Right atrium auricular region (tissue), 2 donors: ENCODE measurements around the gene ZHX3. TPM values are rescaled to one million over a fixed set of nuclear protein-coding genes. Genes with fewer than 3 reads are reported as not detected.
"Not testable (repeated sequence)": the region's sequence is repeated elsewhere in the genome, so short reads cannot be mapped to it uniquely, and the experiment has no call there.

Experiments
- DNase-seq: peaks from one replicate; pipeline ENCODE4 v3.0.0-alpha.2; 2019; ENCODE audit warnings: low spot score
- H3K27ac ChIP-seq, 2 donors: fragments of 200-600 bp; sonication (generic); 1 replicate in 1 of 2; 2 replicates in 1 of 2; pipeline ENCODE4 v1.5.1; 2016 to 2019
- H3K27me3 ChIP-seq, 2 donors: fragments of 200-600 bp; sonication (generic); one replicate each; pipeline versions ENCODE4 v1.5.1 to v1.6.0; 2017 to 2019
- H3K36me3 ChIP-seq: fragments of 200-600 bp; sonication (generic); one replicate; pipeline ENCODE4 v1.5.1; 2016
- H3K4me1 ChIP-seq, 2 donors: fragments of 200-600 bp; sonication (generic); one replicate each; pipeline versions ENCODE4 v1.5.1 to v1.6.0; 2017 to 2019
- H3K4me3 ChIP-seq, 2 donors: fragments of 200-600 bp; sonication (generic); 1 replicate in 1 of 2; 2 replicates in 1 of 2; pipeline ENCODE4 v1.5.1; 2017 to 2019; ENCODE audit warnings: mild to moderate bottlenecking in 1 of 2, moderate library complexity in 1 of 2
- H3K9me3 ChIP-seq, 2 donors: fragments of 200-600 bp; sonication (generic); one replicate each; pipeline ENCODE4 v1.5.1; 2019
- microRNA-seq, 2 donors: library from miRNA; unstranded; fragments of <30 nt; microRNA quantifications; one replicate each; pipeline ENCODE4, GENCODE V29; 2016 to 2017; ENCODE audit warnings: borderline number of aligned reads in 2 of 2, borderline replicate concordance in 1 of 2
- total RNA-seq, 2 donors: library from RNA; depleted of rRNA; stranded (reverse); fragments of >200 nt; gene quantifications; one replicate each; pipeline ENCODE4 v1.1.0, GENCODE V29; 2016
- TF ChIP-seq, protein P1 (sequence below), 2 donors: fragments of 200-600 bp; sonication (generic); IDR thresholded peaks; one replicate each; pipeline ENCODE4 v1.5.1; 2019; ENCODE audit warnings: antibody characterized with exemption in 2 of 2

Gene ZHX3
- total RNA-seq, 2 donors from 2014 or later, result 23.8 to 25.7 TPM

DNA sequence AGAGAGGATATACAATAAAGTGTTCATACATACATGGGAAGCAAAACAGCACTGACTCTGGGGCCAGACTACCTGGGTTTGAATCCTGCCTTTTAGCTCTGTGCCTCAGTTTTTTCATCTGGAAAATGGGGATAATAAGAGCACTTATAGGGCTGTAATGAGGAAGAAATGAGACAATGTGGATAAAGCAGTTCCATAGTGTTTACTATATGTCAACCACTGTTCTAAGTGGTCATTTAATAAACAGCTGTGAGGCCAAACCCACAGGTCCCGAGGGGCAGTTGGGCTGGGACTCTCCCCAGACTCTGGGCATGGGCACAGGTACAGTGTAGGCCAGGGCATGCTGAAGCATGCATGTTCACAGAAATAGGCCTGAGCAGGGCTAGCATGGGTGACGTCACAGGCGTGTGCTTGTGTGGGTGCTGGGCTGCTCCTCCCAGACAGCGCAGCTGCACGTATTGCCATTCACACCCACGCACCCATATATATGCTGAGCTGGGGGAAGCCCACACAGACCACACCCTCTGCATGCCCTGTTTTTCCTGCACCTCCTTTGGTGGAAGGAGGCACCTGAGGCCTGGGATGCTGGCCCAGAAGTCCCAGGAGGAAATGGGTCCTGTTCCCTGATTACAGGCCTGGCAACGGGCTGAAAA is 183.7 kb downstream of the ZHX3 start:
- DNase-seq, result no peak
- Histone ChIP-seq H3K4me1 (peaks cover 0 to 21% of the 10 kb centered on the region in 2 donors), H3K27me3 (no peaks in the 10 kb centered on the region), H3K36me3 (no peaks in the 10 kb centered on the region), H3K4me3 (no peak overlapping the region), H3K9me3 (no peaks in the 10 kb centered on the region), H3K27ac (no peak overlapping the region)
- TF ChIP-seq, protein P1, sequence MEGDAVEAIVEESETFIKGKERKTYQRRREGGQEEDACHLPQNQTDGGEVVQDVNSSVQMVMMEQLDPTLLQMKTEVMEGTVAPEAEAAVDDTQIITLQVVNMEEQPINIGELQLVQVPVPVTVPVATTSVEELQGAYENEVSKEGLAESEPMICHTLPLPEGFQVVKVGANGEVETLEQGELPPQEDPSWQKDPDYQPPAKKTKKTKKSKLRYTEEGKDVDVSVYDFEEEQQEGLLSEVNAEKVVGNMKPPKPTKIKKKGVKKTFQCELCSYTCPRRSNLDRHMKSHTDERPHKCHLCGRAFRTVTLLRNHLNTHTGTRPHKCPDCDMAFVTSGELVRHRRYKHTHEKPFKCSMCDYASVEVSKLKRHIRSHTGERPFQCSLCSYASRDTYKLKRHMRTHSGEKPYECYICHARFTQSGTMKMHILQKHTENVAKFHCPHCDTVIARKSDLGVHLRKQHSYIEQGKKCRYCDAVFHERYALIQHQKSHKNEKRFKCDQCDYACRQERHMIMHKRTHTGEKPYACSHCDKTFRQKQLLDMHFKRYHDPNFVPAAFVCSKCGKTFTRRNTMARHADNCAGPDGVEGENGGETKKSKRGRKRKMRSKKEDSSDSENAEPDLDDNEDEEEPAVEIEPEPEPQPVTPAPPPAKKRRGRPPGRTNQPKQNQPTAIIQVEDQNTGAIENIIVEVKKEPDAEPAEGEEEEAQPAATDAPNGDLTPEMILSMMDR (IDR thresholded peaks at IDR 0.05), result no peak

DNA sequence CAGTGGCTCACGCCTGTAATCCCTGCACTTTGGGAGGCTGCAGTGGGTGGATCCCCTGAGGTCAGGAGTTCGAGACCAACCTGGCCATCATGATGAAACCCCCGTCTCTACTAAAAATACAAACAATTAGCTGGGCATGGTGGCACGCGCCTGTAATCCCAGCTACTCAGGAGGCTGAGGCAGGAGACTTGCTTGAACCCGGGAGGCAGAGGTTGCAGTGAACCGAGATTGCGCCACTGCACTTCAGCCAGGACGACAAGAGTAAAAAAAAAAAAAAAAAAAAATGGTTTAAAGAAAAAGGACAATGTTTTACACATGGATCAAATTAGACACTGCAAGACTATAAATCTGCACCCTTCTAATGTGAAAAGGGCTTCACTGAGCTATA is 185.1 kb downstream of the ZHX3 start:
- not testable (repeated sequence) for DNase-seq, H3K9me3 ChIP-seq, H3K27me3 ChIP-seq, H3K4me3 ChIP-seq, H3K27ac ChIP-seq, H3K36me3 ChIP-seq
- H3K4me1 ChIP-seq, result peaks cover 0 to 15% of the 10 kb centered on the region in 2 donors

DNA sequence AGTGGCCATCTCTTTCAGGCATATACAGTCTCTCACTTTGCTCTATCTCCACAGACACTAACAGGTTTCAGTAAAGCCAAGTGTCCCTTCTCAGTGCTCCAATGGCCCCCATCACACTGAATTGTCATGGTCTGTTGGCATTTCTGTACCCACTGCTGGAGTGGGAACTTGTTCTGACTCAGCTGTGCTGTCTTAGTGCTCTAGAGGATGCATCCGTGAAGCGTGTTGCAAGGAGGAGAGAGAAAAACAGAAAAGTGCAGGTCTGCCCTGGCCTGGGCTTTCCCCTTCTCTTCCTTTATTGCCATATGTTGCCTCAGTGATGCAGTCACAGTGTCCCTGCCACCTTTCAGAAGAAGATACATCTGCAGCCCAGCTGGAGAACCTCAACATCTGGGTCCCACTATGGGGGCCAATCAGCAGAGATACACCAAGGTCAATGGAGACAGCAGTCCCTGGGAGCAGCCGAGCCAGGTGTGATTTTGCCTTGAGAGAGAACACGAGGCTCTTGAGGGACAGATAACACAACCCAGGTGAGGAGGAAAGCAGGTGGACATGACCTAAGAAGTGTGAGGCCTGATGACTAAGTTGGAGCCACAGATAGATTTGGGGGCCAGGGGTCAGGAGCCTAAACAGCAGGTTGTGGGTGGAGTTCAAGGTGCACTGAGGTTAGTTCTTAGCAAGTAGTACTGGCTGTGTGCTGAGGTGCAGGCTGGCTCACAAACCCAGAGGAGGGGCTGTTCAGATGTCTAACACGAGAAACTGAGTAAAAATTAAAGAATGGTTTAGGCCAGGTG is 185.7 kb downstream of the ZHX3 start:
- Histone ChIP-seq H3K4me1 (peaks cover 0 to 15% of the 10 kb centered on the region in 2 donors), H3K36me3 (no peaks in the 10 kb centered on the region), H3K27me3 (no peaks in the 10 kb centered on the region), H3K9me3 (no peaks in the 10 kb centered on the region), H3K4me3 (no peak overlapping the region), H3K27ac (no peak overlapping the region)
- DNase-seq, result no peak
- TF ChIP-seq, protein P1 (IDR thresholded peaks at IDR 0.05), result no peak

Small RNA genes within 50 kb of the gene (microRNA-seq; reads per million reads assigned to microRNA genes)
- gene MIR6871, result 0.71 reads per million in 2 donors

Other genes with a start within 250 kb of the ZHX3 start
- 10 to 100 TPM; 24.1 to 59.5 TPM for gene PLCG1, start 180.2 kb downstream of the ZHX3 start, total RNA-seq
- 10 to 100 TPM in 1 of 2 donors, 1 to 10 TPM in 1; 9.7 to 13.7 TPM for gene LPIN3, start 23.1 kb upstream of the ZHX3 start, total RNA-seq
- 1 to 10 TPM; 1.8 to 4.9 TPM for gene EMILIN3, start 49.1 kb upstream of the ZHX3 start, total RNA-seq